ENCODE results near the gene RIMS4. TPM values are rescaled to one million over a fixed set of nuclear protein-coding genes. Genes with fewer than 3 reads are reported as not detected.

The RIMS4 gene
- total and polyA plus RNA-seq, 3 donors from 2014 or later: 29.7 to 72.1 (median 32.1) TPM

DNA sequence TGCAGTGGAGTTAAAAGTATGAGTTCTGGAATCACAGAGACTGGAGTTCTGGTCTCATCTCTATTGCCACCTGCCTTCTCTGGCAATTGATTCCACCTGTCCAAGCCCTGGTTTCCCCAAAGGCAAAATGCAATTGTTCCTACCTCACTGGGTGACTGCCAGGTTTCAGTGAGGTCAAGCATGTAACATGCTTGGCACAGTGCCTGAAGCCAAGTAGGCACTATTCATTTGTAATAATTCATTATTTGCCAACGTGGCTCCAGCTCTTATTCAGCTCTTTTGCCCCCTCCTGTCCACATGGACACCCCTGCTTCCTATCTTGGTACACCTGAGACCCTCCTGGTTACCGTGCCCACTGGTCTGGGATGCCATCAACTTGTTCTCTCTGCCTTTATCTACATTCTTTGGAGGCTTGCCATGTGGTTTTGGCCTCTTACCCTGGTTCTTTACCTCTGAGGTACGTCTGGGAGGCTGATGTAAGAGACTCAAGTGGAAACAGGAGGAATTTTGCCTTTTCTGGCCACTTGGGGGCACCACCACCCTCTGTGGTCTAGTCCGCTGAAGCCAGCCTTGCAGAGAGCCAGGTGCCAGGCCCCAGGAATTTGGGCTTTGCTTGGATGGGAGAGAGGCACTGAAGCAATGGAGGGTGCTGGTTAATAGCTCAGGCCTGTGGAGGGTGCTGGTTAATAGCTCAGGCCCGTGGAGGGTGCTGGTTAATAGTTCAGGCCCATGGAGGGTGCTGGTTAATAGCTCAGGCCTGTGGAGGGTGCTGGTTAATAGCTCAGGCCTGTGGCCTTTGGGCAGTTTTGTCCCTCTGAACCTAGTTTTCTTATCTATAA lies 63.0 kb downstream of the RIMS4 start:
- TF ChIP-seq, protein P1, sequence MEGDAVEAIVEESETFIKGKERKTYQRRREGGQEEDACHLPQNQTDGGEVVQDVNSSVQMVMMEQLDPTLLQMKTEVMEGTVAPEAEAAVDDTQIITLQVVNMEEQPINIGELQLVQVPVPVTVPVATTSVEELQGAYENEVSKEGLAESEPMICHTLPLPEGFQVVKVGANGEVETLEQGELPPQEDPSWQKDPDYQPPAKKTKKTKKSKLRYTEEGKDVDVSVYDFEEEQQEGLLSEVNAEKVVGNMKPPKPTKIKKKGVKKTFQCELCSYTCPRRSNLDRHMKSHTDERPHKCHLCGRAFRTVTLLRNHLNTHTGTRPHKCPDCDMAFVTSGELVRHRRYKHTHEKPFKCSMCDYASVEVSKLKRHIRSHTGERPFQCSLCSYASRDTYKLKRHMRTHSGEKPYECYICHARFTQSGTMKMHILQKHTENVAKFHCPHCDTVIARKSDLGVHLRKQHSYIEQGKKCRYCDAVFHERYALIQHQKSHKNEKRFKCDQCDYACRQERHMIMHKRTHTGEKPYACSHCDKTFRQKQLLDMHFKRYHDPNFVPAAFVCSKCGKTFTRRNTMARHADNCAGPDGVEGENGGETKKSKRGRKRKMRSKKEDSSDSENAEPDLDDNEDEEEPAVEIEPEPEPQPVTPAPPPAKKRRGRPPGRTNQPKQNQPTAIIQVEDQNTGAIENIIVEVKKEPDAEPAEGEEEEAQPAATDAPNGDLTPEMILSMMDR (IDR thresholded peaks at IDR 0.05): peak; percentile 69 to 78 (median 75)
- TF ChIP-seq POLR2A (IDR thresholded peaks at IDR 0.05): no peak
- Histone ChIP-seq H3K27me3 (no peaks in the 10 kb centered on the region), H3K36me3 (ENCODE audit: low read depth, missing control alignments) (no peaks in the 10 kb centered on the region), H3K4me1 (no peaks in the 10 kb centered on the region), H3K27ac (no peak overlapping the region), H3K4me3 (no peak overlapping the region), H3K9me3 (no peaks in the 10 kb centered on the region)
- intact Hi-C loops (cut with DNase I; ENCODE audit: low total_unique reads): loop anchor here (5.0 kb wide), 1 partner anchor 120 kb away; no protein-coding TSS in a partner anchor
- WGBS, 2 donors: 19 to 31% methylated on average over 5 of the region's 5 CpGs
- DNase-seq: peak; percentile 92

DNA sequence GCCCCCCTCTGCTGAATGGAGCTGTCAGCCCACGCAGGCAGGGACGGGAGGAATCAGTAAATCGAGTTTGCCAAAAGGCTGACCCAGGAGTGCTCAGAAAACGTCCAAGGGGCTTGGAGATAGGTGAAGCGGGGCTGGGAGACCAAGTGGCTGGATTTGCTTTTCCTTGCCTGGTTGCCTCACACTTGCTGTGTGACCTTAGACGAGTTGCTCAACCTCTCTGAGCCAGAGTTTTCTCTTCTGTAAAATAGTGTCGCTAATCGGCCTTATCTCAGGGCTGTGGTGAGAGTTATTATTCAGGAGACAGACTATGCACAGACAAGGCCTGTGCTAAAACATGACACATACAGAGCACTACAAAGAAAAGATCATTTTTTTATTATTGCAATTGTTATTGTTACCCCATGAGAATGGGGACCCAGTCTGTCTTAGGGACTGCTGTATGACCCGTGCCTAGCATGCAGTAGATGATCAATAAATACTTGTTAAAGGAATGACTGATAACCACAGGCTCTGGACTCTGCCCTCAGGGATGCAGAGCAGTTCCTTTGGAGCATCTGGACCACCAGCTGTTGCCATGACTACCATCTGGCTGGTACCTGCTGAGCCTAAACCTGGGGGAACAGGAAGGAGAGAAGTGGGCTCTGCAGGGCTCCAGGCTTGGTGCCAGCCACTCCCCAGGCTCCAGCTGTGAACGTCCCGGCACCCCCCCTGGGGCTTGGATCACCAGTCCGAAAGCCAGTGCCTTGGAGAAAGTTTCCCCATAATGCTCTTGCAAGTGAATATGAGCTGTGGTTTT lies 63.8 kb downstream of the RIMS4 start:
- Histone ChIP-seq H3K27me3 (no peaks in the 10 kb centered on the region), H3K4me3 (peak overlapping the region; percentile 61 to 72), H3K27ac (peak overlapping the region; percentile 53 to 61), H3K9me3 (no peaks in the 10 kb centered on the region), H3K4me1 (no peaks in the 10 kb centered on the region), H3K36me3 (ENCODE audit: low read depth, missing control alignments) (no peaks in the 10 kb centered on the region)
- 16 to 24% methylated on average over 12 of the region's 12 CpGs for WGBS, 2 donors
- no peak for TF ChIP-seq POLR2A (IDR thresholded peaks at IDR 0.05)
- TF ChIP-seq, protein P1 (IDR thresholded peaks at IDR 0.05): no peak
- intact Hi-C loops (cut with DNase I; ENCODE audit: low total_unique reads): loop anchor here (5.0 kb wide), 1 partner anchor 121 kb away; no protein-coding TSS in a partner anchor
- DNase-seq: no peak

DNA sequence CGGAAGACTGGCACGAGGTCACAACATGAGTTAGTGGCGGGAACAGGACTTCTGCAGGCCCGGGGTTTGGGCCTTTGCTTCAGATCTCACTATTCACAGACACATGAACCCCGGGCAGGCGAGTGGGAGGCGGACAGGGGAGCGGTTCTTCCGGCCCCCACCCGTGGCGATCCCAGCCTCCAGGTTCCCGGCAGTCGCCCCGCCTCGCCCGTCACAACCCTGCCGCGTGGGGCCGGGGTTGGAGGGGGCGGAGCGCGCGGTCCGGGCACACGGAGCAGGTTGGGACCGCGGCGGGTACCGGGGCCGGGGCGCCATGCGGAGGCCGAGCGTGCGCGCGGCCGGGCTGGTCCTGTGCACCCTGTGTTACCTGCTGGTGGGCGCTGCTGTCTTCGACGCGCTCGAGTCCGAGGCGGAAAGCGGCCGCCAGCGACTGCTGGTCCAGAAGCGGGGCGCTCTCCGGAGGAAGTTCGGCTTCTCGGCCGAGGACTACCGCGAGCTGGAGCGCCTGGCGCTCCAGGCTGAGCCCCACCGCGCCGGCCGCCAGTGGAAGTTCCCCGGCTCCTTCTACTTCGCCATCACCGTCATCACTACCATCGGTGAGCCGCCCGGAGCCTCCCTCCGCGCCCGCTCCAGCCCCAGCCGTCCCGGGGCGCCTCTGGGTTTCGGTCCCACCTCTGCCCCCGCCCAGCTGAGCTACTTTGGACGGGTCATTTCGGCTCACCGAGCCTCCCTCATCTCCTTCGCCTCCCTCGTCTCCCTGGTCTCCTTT lies 64.6 kb downstream of the RIMS4 start, which contains the start of gene KCNK15:
TSS of gene KCNK15 (plus strand) at position 268 of the 769 bp plus-strand sequence. CDS start at position 314, 46 bp downstream.
- no peak for TF ChIP-seq POLR2A (IDR thresholded peaks at IDR 0.05)
- TF ChIP-seq, protein P1 (IDR thresholded peaks at IDR 0.05): no peak
- H3K9me3 ChIP-seq: no peaks in the 10 kb centered on the region
- H3K36me3 ChIP-seq (ENCODE audit: low read depth, missing control alignments): no peaks in the 10 kb centered on the region
- no peaks in the 10 kb centered on the region for H3K27me3 ChIP-seq
- DNase-seq: peak; percentile 69
- H3K27ac ChIP-seq: peak within 1 kb of the TSS; percentile 53 to 61
- 0 to 1% methylated on average over 25 to 56 of the region's 81 CpGs for WGBS, 2 donors
- H3K4me1 ChIP-seq: no peaks in the 10 kb centered on the region
- intact Hi-C loops (cut with DNase I; ENCODE audit: low total_unique reads): loop anchor here (5.0 kb wide), 1 partner anchor 122 kb away; no protein-coding TSS in a partner anchor
- peak within 1 kb of the TSS; percentile 61 to 72 for H3K4me3 ChIP-seq

DNA sequence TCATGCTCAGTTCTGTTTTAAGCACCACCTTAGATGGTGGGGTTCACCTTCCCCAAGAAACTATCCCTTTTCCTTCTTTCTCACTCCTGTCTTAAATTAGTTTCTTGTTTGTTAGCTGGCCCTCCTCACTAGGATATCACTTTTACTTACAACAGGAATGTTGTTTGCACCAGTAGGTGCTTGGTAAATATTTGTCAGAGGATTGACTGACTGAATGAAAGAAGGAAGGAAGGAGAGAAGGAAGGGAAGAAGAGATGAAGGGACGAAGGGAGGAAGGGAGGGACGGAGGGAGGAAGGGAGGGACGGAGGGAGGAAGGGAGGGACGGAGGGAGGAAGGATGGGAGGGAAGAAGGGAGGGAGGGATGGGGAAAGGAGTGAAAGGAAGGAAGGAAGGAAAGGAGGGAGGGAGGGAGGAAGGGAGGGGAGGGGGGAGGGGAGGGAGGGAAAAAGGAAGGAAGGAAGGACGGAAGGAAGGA lies 65.2 kb downstream of the RIMS4 start:
- WGBS, 2 donors: 3 to 8% methylated on average over 5 of the region's 5 CpGs
- intact Hi-C loops (cut with DNase I; ENCODE audit: low total_unique reads): loop anchor here (5.0 kb wide), 1 partner anchor 122 kb away; no protein-coding TSS in a partner anchor
- H3K36me3 ChIP-seq (ENCODE audit: low read depth, missing control alignments): no peaks in the 10 kb centered on the region
- H3K9me3 ChIP-seq: no peaks in the 10 kb centered on the region
- DNase-seq: no peak
- TF ChIP-seq, protein P1 (IDR thresholded peaks at IDR 0.05): no peak
- TF ChIP-seq POLR2A (IDR thresholded peaks at IDR 0.05): no peak
- no peaks in the 10 kb centered on the region for H3K27me3 ChIP-seq
- H3K27ac ChIP-seq: peak overlapping the region; percentile 53 to 61
- H3K4me3 ChIP-seq: peak overlapping the region; percentile 61 to 72
- no peaks in the 10 kb centered on the region for H3K4me1 ChIP-seq

All from testis (tissue), 3 donors.